Cortex of kidney (tissue), 1 donor: Measurements from ENCODE around the gene NFIB.

Experiments
- DNase-seq: peaks from one replicate; lab custom pipeline; 2025; lab: John Stamatoyannopoulos, UW

NFIB gene

GRCh38 chr9:14242150-14242805 is 71.7 kb downstream of the NFIB start:
- DNase-seq: no peak

- no peak for DNase-seq
Measured at GRCh38 chr9:14240537-14240936, 73.4 kb downstream of the NFIB start.

GRCh38 chr9:14238518-14238917 is 75.4 kb downstream of the NFIB start:
- no peak for DNase-seq

GRCh38 chr9:14238079-14238478 is 75.9 kb downstream of the NFIB start:
- DNase-seq: no peak

GRCh38 chr9:14236591-14236990 is 77.3 kb downstream of the NFIB start:
- DNase-seq: no peak

- DNase-seq: no peak
Measured at GRCh38 chr9:14232111-14232510, 81.8 kb downstream of the NFIB start.

- no peak for DNase-seq
Measured at GRCh38 chr9:14231196-14231990, 82.5 kb downstream of the NFIB start.

GRCh38 chr9:14228602-14229001 is 85.3 kb downstream of the NFIB start:
- no peak for DNase-seq

- DNase-seq: no peak
Measured at GRCh38 chr9:14226855-14227532, 86.9 kb downstream of the NFIB start.

- DNase-seq: no peak
Measured at GRCh38 chr9:14223081-14223480, 90.9 kb downstream of the NFIB start.

GRCh38 chr9:14222149-14222835 is 91.6 kb downstream of the NFIB start:
- no peak for DNase-seq

GRCh38 chr9:14221558-14221957 is 92.4 kb downstream of the NFIB start:
- no peak for DNase-seq

- DNase-seq: no peak
Measured at GRCh38 chr9:14221119-14221518, 92.8 kb downstream of the NFIB start.

- DNase-seq: no peak
Measured at GRCh38 chr9:14220256-14220655, 93.7 kb downstream of the NFIB start.

- no peak for DNase-seq
Measured at GRCh38 chr9:14219850-14220249, 94.1 kb downstream of the NFIB start.

- DNase-seq: no peak
Measured at GRCh38 chr9:14218253-14218652, 95.7 kb downstream of the NFIB start.

- DNase-seq: no peak
Measured at GRCh38 chr9:14216612-14217194, 97.2 kb downstream of the NFIB start.

- no peak for DNase-seq
Measured at GRCh38 chr9:14215614-14216013, 98.3 kb downstream of the NFIB start.

- no peak for DNase-seq
Measured at GRCh38 chr9:14214693-14215092, 99.2 kb downstream of the NFIB start.

- DNase-seq: no peak
Measured at GRCh38 chr9:14214065-14214684, 99.8 kb downstream of the NFIB start.

GRCh38 chr9:14213504-14213903 is 100.4 kb downstream of the NFIB start:
- DNase-seq: no peak
